Measurements from ENCODE around the gene RNF227. TPM values are rescaled to one million over a fixed set of nuclear protein-coding genes. Genes with fewer than 3 reads are reported as not detected.

The RNF227 gene
- total RNA-seq, 4 donors from 2014 or later: 0.75 to 3.4 (median 2.7) TPM; not detected in 1

- intact Hi-C loops (cut with DNase I; ENCODE audit: low total_unique reads) (no loop called here), in situ Hi-C loops (cut with MboI; ENCODE audit: low pct_ligation_motif_present in 1 of 4, low pct_unique_long_range_greater_than_20kb in 1 of 4, low sequenced_read_pairs in 3 of 4) (no loop called here)
- Histone ChIP-seq H3K27ac (no peak overlapping the region), H3K4me1 (no peaks in the 10 kb centered on the region), H3K4me3 (no peak overlapping the region), H3K27me3 (no peaks in the 10 kb centered on the region), H3K36me3 (peaks cover 0 to 63% (median 25%) of the 10 kb centered on the region in 4 donors), H3K9me3 (no peaks in the 10 kb centered on the region)
- 98% methylated on average over 9 of the region's 9 CpGs; no CpG with 5 or more reads in 1 of the 2 donors for WGBS, 2 donors (ENCODE audit: low coverage in 1 of 2)
- TF ChIP-seq POLR2AphosphoS5 (IDR thresholded peaks at IDR 0.05) (no peak), EP300 (IDR thresholded peaks at IDR 0.05; ENCODE audit: low read depth) (no peak), POLR2A (IDR thresholded peaks at IDR 0.05) (no peak)
- TF ChIP-seq, protein P1, sequence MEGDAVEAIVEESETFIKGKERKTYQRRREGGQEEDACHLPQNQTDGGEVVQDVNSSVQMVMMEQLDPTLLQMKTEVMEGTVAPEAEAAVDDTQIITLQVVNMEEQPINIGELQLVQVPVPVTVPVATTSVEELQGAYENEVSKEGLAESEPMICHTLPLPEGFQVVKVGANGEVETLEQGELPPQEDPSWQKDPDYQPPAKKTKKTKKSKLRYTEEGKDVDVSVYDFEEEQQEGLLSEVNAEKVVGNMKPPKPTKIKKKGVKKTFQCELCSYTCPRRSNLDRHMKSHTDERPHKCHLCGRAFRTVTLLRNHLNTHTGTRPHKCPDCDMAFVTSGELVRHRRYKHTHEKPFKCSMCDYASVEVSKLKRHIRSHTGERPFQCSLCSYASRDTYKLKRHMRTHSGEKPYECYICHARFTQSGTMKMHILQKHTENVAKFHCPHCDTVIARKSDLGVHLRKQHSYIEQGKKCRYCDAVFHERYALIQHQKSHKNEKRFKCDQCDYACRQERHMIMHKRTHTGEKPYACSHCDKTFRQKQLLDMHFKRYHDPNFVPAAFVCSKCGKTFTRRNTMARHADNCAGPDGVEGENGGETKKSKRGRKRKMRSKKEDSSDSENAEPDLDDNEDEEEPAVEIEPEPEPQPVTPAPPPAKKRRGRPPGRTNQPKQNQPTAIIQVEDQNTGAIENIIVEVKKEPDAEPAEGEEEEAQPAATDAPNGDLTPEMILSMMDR (IDR thresholded peaks at IDR 0.05): no peak
- DNase-seq: no peak
Measured at GRCh38 chr17:7944326-7944725, 28.2 kb upstream of the RNF227 start.

DNA sequence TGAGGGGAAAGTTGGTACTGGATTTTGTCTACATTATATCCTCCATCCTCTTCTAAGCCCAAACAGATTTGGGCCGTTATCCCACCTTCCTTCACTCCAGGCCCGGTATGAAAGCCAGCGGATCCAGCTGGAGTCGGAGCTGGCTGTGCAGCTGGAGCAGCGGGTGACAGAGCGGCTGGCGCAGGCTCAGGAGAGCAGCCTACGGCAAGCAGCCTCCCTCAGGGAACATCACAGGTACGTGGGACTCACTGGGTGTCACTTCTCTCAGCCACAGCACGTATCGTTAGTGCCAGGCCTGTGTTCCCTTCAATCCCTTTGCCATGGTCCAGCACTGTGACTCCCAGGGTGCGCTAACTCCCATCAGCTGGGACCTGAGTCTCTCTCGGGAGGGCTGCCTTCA, 27.2 kb upstream of the RNF227 start:
- Histone ChIP-seq H3K27ac (no peak overlapping the region), H3K27me3 (no peaks in the 10 kb centered on the region), H3K9me3 (no peaks in the 10 kb centered on the region), H3K36me3 (peaks cover 0 to 63% (median 23%) of the 10 kb centered on the region in 4 donors), H3K4me3 (no peak overlapping the region), H3K4me1 (no peaks in the 10 kb centered on the region)
- no peak for DNase-seq
- 94% methylated on average over 13 of the region's 13 CpGs; no CpG with 5 or more reads in 1 of the 2 donors for WGBS, 2 donors (ENCODE audit: low coverage in 1 of 2)
- intact Hi-C loops (cut with DNase I; ENCODE audit: low total_unique reads): no loop called here
- TF ChIP-seq, protein P1 (IDR thresholded peaks at IDR 0.05): no peak
- TF ChIP-seq POLR2AphosphoS5 (IDR thresholded peaks at IDR 0.05) (no peak), POLR2A (IDR thresholded peaks at IDR 0.05) (no peak), EP300 (IDR thresholded peaks at IDR 0.05; ENCODE audit: low read depth) (no peak)
- in situ Hi-C loops (cut with MboI; ENCODE audit: low pct_ligation_motif_present in 1 of 4, low pct_unique_long_range_greater_than_20kb in 1 of 4, low sequenced_read_pairs in 3 of 4): no loop called here

GRCh38 chr17:7940743-7941142, 24.7 kb upstream of the RNF227 start:
- H3K36me3 ChIP-seq: peaks cover 0 to 48% (median 15%) of the 10 kb centered on the region in 4 donors
- WGBS, 2 donors (ENCODE audit: low coverage in 1 of 2): 85 to 96% methylated on average over 4 to 6 of the region's 6 CpGs
- intact Hi-C loops (cut with DNase I; ENCODE audit: low total_unique reads): no loop called here

DNA sequence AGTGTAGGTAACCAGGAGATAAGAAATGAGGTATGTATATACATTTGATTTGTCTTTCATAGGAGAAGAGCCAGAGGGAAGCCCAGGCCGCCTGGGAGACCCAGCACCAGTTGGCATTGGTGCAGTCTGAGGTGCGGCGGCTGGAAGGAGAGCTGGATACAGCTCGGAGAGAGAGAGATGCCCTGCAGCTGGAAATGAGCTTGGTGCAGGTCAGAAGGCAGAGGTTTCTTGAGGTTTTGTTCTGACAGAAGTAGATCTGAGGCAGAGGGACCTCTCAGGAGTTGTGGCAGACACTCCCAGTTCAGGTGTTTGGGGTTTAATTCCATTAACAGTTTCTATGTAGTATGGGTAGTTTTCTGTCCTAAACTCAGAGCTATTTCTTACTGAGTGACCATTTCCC, 23.9 kb upstream of the RNF227 start:
- Histone ChIP-seq H3K9me3 (no peaks in the 10 kb centered on the region), H3K4me1 (no peaks in the 10 kb centered on the region), H3K27ac (no peak overlapping the region), H3K4me3 (no peak overlapping the region), H3K36me3 (peaks cover 0 to 41% (median 12%) of the 10 kb centered on the region in 4 donors), H3K27me3 (no peaks in the 10 kb centered on the region)
- no peak for TF ChIP-seq POLR2A (IDR thresholded peaks at IDR 0.05)
- no peak for TF ChIP-seq EP300 (IDR thresholded peaks at IDR 0.05; ENCODE audit: low read depth)
- TF ChIP-seq, protein P1 (IDR thresholded peaks at IDR 0.05): no peak
- TF ChIP-seq POLR2AphosphoS5 (IDR thresholded peaks at IDR 0.05): no peak
- WGBS, 2 donors (ENCODE audit: low coverage in 1 of 2): 96 to 100% methylated on average over 1 to 4 of the region's 4 CpGs
- DNase-seq: no peak
- intact Hi-C loops (cut with DNase I; ENCODE audit: low total_unique reads) (no loop called here), in situ Hi-C loops (cut with MboI; ENCODE audit: low pct_ligation_motif_present in 1 of 4, low pct_unique_long_range_greater_than_20kb in 1 of 4, low sequenced_read_pairs in 3 of 4) (no loop called here)

More at GRCh38 chr17:7940743-7941142, 24.7 kb upstream of the RNF227 start:
- Histone ChIP-seq H3K4me3 (no peak overlapping the region), H3K27me3 (no peaks in the 10 kb centered on the region), H3K4me1 (no peaks in the 10 kb centered on the region), H3K9me3 (no peaks in the 10 kb centered on the region), H3K27ac (no peak overlapping the region)
- in situ Hi-C loops (cut with MboI; ENCODE audit: low pct_ligation_motif_present in 1 of 4, low pct_unique_long_range_greater_than_20kb in 1 of 4, low sequenced_read_pairs in 3 of 4): no loop called here
- DNase-seq: no peak
- no peak for TF ChIP-seq POLR2A (IDR thresholded peaks at IDR 0.05)
- TF ChIP-seq POLR2AphosphoS5 (IDR thresholded peaks at IDR 0.05): no peak
- TF ChIP-seq, protein P1 (IDR thresholded peaks at IDR 0.05): no peak

Measured in transverse colon (tissue), 4 donors.